K562 (cell line): ENCODE measurements around the gene CMTM5. TPM values are rescaled to one million over a fixed set of nuclear protein-coding genes. Genes with fewer than 3 reads are reported as not detected.

ENCODE experiments used
- ATAC-seq: fragments of 200-7000 bp; cut with Tn5 transposase; 3 replicates; pipeline ENCODE4 v1.9.1; 2020; ENCODE audit warnings: moderate library complexity
- BruUV-seq: library from RNA; stranded (reverse); fragments of 400-500 nt; replicated peaks from 2 replicates; lab custom pipeline; 2021; lab: Mats Ljungman, UMichigan
- CTCF ChIA-PET: fragments of 300-600 bp; formaldehyde crosslinking; extraction: SDS; loops from one replicate; lab custom pipeline; 2021; ENCODE audit warnings: low intra/inter-chr PET ratio; lab: Yijun Ruan, JAX
- POLR2A ChIA-PET: fragments of 300-600, 350-650 bp; sonication (Branson Sonifier 250); formaldehyde crosslinking; extraction: SDS; loops from one replicate; lab custom pipeline; 2021; ENCODE audit warnings: antibody characterized with exemption, inconsistent platforms; lab: Yijun Ruan, JAX
- DNase-seq, 4 experiments: peaks; one replicate each; pipeline versions ENCODE4 v3.0.0 to v3.0.0-alpha.2; 2011 to 2018; ENCODE audit warnings: low spot score in 3 of 4, mixed read lengths in 3 of 4; ENCODE audit errors: extremely low read depth in 1 of 4
- FAIRE-seq: peaks from 2 replicates; lab custom pipeline; 2011; peaks lifted over from hg19 to GRCh38; lab: Jason Lieb, UNC
- H2AFZ ChIP-seq: 2 replicates; pipeline ENCODE4 v1.6.0; 2011; ENCODE audit warnings: low read depth, low read length, control low read depth, inconsistent platforms
- H3K27ac ChIP-seq: fragments of 200-600 bp; 3 replicates; pipeline ENCODE4 v1.8.0; 2011; ENCODE audit warnings: low read depth, mild to moderate bottlenecking, control low read depth, inconsistent platforms, low read length, moderate library complexity, mixed read lengths; ENCODE audit errors: extremely low read depth
- H3K27me3 ChIP-seq, 2 experiments: fragments of 300-600 bp in 1 of 2; 2 replicates in 1 of 2; 3 replicates in 1 of 2; pipeline versions ENCODE4 v1.6.0 to v1.8.0; 2011; ENCODE audit warnings: inconsistent platforms in 2 of 2, low read length in 2 of 2, mild to moderate bottlenecking in 1 of 2, mixed read lengths in 1 of 2, moderate library complexity in 1 of 2; ENCODE audit not compliant: control insufficient read depth in 2 of 2, insufficient read depth in 2 of 2
- H3K36me3 ChIP-seq: fragments of 300-600 bp; 3 replicates; pipeline ENCODE4 v1.8.0; 2011; ENCODE audit warnings: mild to moderate bottlenecking, low read length, inconsistent platforms; ENCODE audit not compliant: control insufficient read depth, insufficient read depth
- H3K4me1 ChIP-seq, 2 experiments: fragments of 200-600 bp in 1 of 2; replicated peaks in 1 of 2; 2 replicates in 1 of 2; 3 replicates in 1 of 2; pipeline versions ENCODE4 v1.5.1 to v1.8.0; 2011; ENCODE audit warnings: inconsistent platforms in 2 of 2, low read length in 2 of 2, mild to moderate bottlenecking in 1 of 2, mixed read lengths in 1 of 2, moderate library complexity in 1 of 2; ENCODE audit not compliant: control insufficient read depth in 2 of 2, insufficient read depth in 2 of 2
- H3K4me2 ChIP-seq: 2 replicates; pipeline ENCODE4 v1.6.1; 2011; ENCODE audit warnings: low read length, control low read depth, inconsistent platforms, mixed read lengths; ENCODE audit not compliant: insufficient read depth
- H3K4me3 ChIP-seq: fragments of 200-600 bp; sonication (generic), shearing (Covaris generic); 2 replicates; pipeline ENCODE4 v1.5.1; 2016; ENCODE audit warnings: control low read depth, inconsistent platforms
- H3K79me2 ChIP-seq: fragments of 200-600 bp; 3 replicates; pipeline ENCODE4 v1.8.0; 2011; ENCODE audit warnings: low read length, inconsistent platforms; ENCODE audit not compliant: control insufficient read depth, insufficient read depth
- H3K9ac ChIP-seq, 2 experiments: 2 replicates each; pipeline versions ENCODE4 v1.6.0 to v1.6.1; 2011; ENCODE audit warnings: low read depth in 2 of 2, low read length in 2 of 2, control low read depth in 1 of 2, inconsistent platforms in 1 of 2, mild to moderate bottlenecking in 1 of 2, mixed read lengths in 1 of 2; ENCODE audit not compliant: insufficient read depth in 1 of 2
- H3K9me1 ChIP-seq: one replicate; pipeline ENCODE4 v1.6.0; 2011; ENCODE audit warnings: inconsistent platforms, mild to moderate bottlenecking, low read length, moderate library complexity; ENCODE audit not compliant: control insufficient read depth, insufficient read depth
- H3K9me3 ChIP-seq: replicated peaks from 2 replicates; pipeline ENCODE4 v1.5.1; 2011; ENCODE audit warnings: low read depth, low read length, inconsistent platforms; ENCODE audit not compliant: control insufficient read depth, insufficient read depth
- H4K20me1 ChIP-seq: replicated peaks from 2 replicates; pipeline ENCODE4 v1.6.1; 2011; ENCODE audit warnings: low read length, inconsistent platforms, mixed read lengths; ENCODE audit not compliant: control insufficient read depth, insufficient read depth
- ARHGAP35 ChIP-seq: fragments of 450-650 bp; IDR thresholded peaks from 2 replicates; pipeline ENCODE4 v1.6.1; 2018; ENCODE audit not compliant: partially characterized antibody
- CTBP1 ChIP-seq: fragments of 450-650 bp; IDR thresholded peaks from 2 replicates; pipeline ENCODE4 v1.6.1; 2016; ENCODE audit warnings: borderline replicate concordance
- EZH2 ChIP-seq: IDR thresholded peaks from 2 replicates; pipeline ENCODE4 v1.6.1; 2012; ENCODE audit warnings: low read depth, mild to moderate bottlenecking, inconsistent platforms, low read length, borderline replicate concordance
- KAT7 ChIP-seq: sonication (generic); formaldehyde crosslinking; IDR thresholded peaks from 2 replicates; pipeline ENCODE4 v1.8.0; 2022; ENCODE audit warnings: missing genetic modification reagents, mild to moderate bottlenecking, borderline replicate concordance
- MEIS2 ChIP-seq: fragments of 450-650 bp; IDR thresholded peaks from 2 replicates; pipeline ENCODE4 v1.6.1; 2014; ENCODE audit warnings: mild to moderate bottlenecking; ENCODE audit not compliant: partially characterized antibody
- NFIX ChIP-seq: fragments of 250-450 bp; sonication (Bioruptor Pico); IDR thresholded peaks from 2 replicates; pipeline ENCODE4 v1.4.0; 2020; ENCODE audit warnings: low read depth, mild to moderate bottlenecking, moderate library complexity
- ZFP1 ChIP-seq: fragments of 450-650 bp; formaldehyde crosslinking; IDR thresholded peaks from 2 replicates; pipeline ENCODE4 v1.4.0; 2020; ENCODE audit warnings: mild to moderate bottlenecking, mixed read lengths
- ZFPM2 ChIP-seq: fragments of 250-450 bp; sonication (Bioruptor Pico); IDR thresholded peaks from 2 replicates; pipeline ENCODE4 v1.5.1; 2022; ENCODE audit warnings: mild to moderate bottlenecking
- ZNF274 ChIP-seq: IDR thresholded peaks from 2 replicates; pipeline ENCODE4 v1.6.1; 2011; ENCODE audit warnings: low read depth, mild to moderate bottlenecking, low read length, moderate library complexity, borderline replicate concordance
- WGBS: fragments of 100-300 bp; shearing (Covaris generic); methylation state at CpG from one replicate; pipeline ENCODE4 v1.1.6; 2016; ENCODE audit warnings: low coverage, mixed read lengths; ENCODE audit not compliant: insufficient coverage; ENCODE audit errors: missing lambda C conversion rate; 5-methylcytosine and 5-hydroxymethylcytosine counted together
- in situ Hi-C: fragments of 300-500 bp; cut with MboI; formaldehyde crosslinking; loops from 4 replicates; pipeline ENCODE4 v1.15.0; 2018; ENCODE audit warnings: inconsistent platforms, mixed read lengths
- intact Hi-C: fragments of 100-400 bp; cut with micrococcal nuclease; formaldehyde crosslinking; loops from 2 replicates; pipeline ENCODE4 v1.14.2; 2022
- polyA plus RNA-seq, 8 experiments: library from polyadenylated mRNA; depleted of rRNA in 4 of 8; stranded (reverse) in 5 of 8; unstranded in 3 of 8; fragments of >200 nt; fragmentation: Nextera tagmentation in 2 of 8; fragmentation: Illumina TruSeq in 1 of 8; extraction: Ambion mirVana in 2 of 8; extraction: Trizol in 1 of 8; gene quantifications; 2 replicates each; pipeline versions ENCODE4 v1.2.1 to v1.2.3, GENCODE V29; 2011 to 2014; ENCODE audit warnings: inconsistent platforms in 1 of 8, missing spikeins in 1 of 8
- total RNA-seq, 7 experiments: library from RNA; depleted of rRNA in 6 of 7; stranded (reverse); fragments of >200 nt in 6 of 7; fragmentation: Illumina TruSeq in 2 of 7; extraction: Trizol in 2 of 7; gene quantifications; 2 replicates each; pipeline versions ENCODE4 v1.2.1 to v1.2.3, GENCODE V29; 2011 to 2021; ENCODE audit warnings: low replicate concordance in 1 of 7
- TF ChIP-seq, protein P1 (sequence below): sonication (generic); formaldehyde crosslinking; IDR thresholded peaks from 2 replicates; pipeline ENCODE4 v1.8.0; 2022; ENCODE audit warnings: mild to moderate bottlenecking, missing genetic modification reagents
- TF ChIP-seq, protein P2 (sequence below): sonication (generic); formaldehyde crosslinking; IDR thresholded peaks from 2 replicates; pipeline ENCODE4 v1.8.0; 2022; ENCODE audit warnings: missing genetic modification reagents, mild to moderate bottlenecking, borderline replicate concordance
- TF ChIP-seq, protein P3 (sequence below): fragments of 450-650 bp; IDR thresholded peaks from 2 replicates; pipeline ENCODE4 v1.6.1; 2016; ENCODE audit warnings: missing biosample characterization, missing genetic modification characterization
- TF ChIP-seq, protein P4 (sequence below): sonication (generic); formaldehyde crosslinking; IDR thresholded peaks from 2 replicates; pipeline ENCODE4 v1.8.0; 2022; ENCODE audit warnings: missing genetic modification reagents, mild to moderate bottlenecking, borderline replicate concordance
- TF ChIP-seq, protein P5 (sequence below): sonication (generic); formaldehyde crosslinking; IDR thresholded peaks from 2 replicates; pipeline ENCODE4 v1.4.0; 2020; ENCODE audit warnings: mild to moderate bottlenecking, missing genetic modification reagents

Gene CMTM5
- total and polyA plus RNA-seq, 9 of the 15 experiments (the other 6 are each of a cell fraction or from before 2014, with no cell fraction given): 0.21 TPM; not detected in 8

DNA sequence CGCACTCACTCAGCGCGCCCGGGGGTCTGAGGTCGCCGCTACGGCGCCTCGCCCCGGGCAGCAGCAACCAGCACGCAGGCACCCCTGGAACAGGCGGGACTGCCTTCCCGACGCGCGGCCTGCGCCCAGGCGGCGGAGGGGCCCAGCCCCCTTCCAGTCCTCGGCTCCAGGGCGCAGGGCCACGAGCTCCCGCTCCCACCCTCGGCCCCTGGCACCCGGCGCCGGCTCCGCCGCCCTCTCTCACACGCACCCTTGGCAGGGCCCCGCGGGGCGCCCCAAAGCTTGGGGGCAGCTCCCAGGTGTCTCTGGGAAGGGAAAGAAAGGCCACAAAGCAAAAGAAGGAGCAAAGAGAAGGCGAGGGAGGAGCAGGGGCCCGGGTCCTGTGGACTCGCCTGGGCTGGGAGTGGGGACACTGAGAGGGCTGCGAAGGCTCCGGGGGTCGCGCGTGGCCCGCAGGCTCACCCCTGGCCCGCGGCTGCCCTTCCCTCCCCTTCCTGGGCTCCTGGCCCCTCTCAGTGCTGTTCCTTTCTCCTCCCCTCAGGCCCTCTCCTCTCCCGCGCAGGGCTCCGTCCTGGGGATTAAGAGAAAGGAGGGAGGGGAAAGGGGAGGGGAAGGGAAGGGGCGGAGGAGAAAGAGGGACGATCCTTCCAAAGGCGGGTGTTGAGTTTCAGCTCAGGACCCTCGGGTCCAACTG, 11.0 kb upstream of the CMTM5 start:
- WGBS: 20% methylated on average over 6 of the region's 51 CpGs
- H3K4me3 ChIP-seq: no peak overlapping the region
- DNase-seq: peak in 1 of 4 experiments; percentile 20
- no peak overlapping the region for H3K27ac ChIP-seq
- no TSS peak for BruUV-seq
- no peaks in the 10 kb centered on the region for H3K79me2 ChIP-seq
- H4K20me1 ChIP-seq: no peaks in the 10 kb centered on the region; the same call in 1 of the 2 replicates
- H3K9ac ChIP-seq: no peak overlapping the region
- ChIA-PET POLR2A (interaction anchor here (0.6 kb wide), 2 partner anchors 8 to 735 kb away, joined by 3 read pairs; no protein-coding TSS in a partner anchor), CTCF (interaction anchor here (0.7 kb wide), 1 partner anchor 101 kb away, joined by 3 read pairs; no protein-coding TSS in a partner anchor)
- H3K9me1 ChIP-seq: no peaks in the 10 kb centered on the region
- in situ Hi-C loops (no loop called here), intact Hi-C loops (no loop called here)
- H3K9me3 ChIP-seq: no peaks in the 10 kb centered on the region
- peaks cover 10 to 38% of the 10 kb centered on the region in 2 experiments; a peak in 4 of 5 replicates for H3K27me3 ChIP-seq
- no peak overlapping the region for H2AFZ ChIP-seq
- FAIRE-seq: no peak
- no peak; the same call in 2 of the 3 replicates for ATAC-seq
- no peak overlapping the region for H3K4me2 ChIP-seq
- H3K4me1 ChIP-seq: peaks cover 0 to 16% of the 10 kb centered on the region in 2 experiments; a peak in 3 of 5 replicates
- H3K36me3 ChIP-seq: no peaks in the 10 kb centered on the region
- TF ChIP-seq ZFPM2 (CRISPR knock-in tag) (no peak), EZH2 (no peak), ZFP1 (CRISPR knock-in tag) (no peak), MEIS2 (no peak), NFIX (CRISPR knock-in tag) (no peak), KAT7 (CRISPR knock-in tag) (no peak), ARHGAP35 (no peak), ZNF274 (no peak), CTBP1 (no peak)
- TF ChIP-seq, protein P1, sequence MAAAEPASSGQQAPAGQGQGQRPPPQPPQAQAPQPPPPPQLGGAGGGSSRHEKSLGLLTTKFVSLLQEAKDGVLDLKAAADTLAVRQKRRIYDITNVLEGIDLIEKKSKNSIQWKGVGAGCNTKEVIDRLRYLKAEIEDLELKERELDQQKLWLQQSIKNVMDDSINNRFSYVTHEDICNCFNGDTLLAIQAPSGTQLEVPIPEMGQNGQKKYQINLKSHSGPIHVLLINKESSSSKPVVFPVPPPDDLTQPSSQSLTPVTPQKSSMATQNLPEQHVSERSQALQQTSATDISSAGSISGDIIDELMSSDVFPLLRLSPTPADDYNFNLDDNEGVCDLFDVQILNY (CRISPR knock-in tag): no peak
- TF ChIP-seq, protein P2, sequence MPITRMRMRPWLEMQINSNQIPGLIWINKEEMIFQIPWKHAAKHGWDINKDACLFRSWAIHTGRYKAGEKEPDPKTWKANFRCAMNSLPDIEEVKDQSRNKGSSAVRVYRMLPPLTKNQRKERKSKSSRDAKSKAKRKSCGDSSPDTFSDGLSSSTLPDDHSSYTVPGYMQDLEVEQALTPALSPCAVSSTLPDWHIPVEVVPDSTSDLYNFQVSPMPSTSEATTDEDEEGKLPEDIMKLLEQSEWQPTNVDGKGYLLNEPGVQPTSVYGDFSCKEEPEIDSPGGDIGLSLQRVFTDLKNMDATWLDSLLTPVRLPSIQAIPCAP (CRISPR knock-in tag): no peak
- TF ChIP-seq, protein P3, sequence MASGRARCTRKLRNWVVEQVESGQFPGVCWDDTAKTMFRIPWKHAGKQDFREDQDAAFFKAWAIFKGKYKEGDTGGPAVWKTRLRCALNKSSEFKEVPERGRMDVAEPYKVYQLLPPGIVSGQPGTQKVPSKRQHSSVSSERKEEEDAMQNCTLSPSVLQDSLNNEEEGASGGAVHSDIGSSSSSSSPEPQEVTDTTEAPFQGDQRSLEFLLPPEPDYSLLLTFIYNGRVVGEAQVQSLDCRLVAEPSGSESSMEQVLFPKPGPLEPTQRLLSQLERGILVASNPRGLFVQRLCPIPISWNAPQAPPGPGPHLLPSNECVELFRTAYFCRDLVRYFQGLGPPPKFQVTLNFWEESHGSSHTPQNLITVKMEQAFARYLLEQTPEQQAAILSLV (tag): no peak
- TF ChIP-seq, protein P4, sequence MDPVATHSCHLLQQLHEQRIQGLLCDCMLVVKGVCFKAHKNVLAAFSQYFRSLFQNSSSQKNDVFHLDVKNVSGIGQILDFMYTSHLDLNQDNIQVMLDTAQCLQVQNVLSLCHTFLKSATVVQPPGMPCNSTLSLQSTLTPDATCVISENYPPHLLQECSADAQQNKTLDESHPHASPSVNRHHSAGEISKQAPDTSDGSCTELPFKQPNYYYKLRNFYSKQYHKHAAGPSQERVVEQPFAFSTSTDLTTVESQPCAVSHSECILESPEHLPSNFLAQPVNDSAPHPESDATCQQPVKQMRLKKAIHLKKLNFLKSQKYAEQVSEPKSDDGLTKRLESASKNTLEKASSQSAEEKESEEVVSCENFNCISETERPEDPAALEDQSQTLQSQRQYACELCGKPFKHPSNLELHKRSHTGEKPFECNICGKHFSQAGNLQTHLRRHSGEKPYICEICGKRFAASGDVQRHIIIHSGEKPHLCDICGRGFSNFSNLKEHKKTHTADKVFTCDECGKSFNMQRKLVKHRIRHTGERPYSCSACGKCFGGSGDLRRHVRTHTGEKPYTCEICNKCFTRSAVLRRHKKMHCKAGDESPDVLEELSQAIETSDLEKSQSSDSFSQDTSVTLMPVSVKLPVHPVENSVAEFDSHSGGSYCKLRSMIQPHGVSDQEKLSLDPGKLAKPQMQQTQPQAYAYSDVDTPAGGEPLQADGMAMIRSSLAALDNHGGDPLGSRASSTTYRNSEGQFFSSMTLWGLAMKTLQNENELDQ (CRISPR knock-in tag): no peak
- TF ChIP-seq, protein P5, sequence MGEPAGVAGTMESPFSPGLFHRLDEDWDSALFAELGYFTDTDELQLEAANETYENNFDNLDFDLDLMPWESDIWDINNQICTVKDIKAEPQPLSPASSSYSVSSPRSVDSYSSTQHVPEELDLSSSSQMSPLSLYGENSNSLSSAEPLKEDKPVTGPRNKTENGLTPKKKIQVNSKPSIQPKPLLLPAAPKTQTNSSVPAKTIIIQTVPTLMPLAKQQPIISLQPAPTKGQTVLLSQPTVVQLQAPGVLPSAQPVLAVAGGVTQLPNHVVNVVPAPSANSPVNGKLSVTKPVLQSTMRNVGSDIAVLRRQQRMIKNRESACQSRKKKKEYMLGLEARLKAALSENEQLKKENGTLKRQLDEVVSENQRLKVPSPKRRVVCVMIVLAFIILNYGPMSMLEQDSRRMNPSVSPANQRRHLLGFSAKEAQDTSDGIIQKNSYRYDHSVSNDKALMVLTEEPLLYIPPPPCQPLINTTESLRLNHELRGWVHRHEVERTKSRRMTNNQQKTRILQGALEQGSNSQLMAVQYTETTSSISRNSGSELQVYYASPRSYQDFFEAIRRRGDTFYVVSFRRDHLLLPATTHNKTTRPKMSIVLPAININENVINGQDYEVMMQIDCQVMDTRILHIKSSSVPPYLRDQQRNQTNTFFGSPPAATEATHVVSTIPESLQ (CRISPR knock-in tag): no peak
